H1 (cell line): ENCODE measurements around the gene LEO1. TPM values are rescaled to one million over a fixed set of nuclear protein-coding genes. Genes with fewer than 3 reads are reported as not detected.
A peak's percentile ranks its signal among the peaks of the same experiment; 100 is the strongest.

ENCODE experiments used
- CTCF ChIA-PET: fragments of 300-600 bp; sonication (Branson Sonifier 250); formaldehyde crosslinking; loops from one replicate; lab custom pipeline; 2021; ENCODE audit not compliant: partially characterized antibody; lab: Charles Lee
- POLR2A ChIA-PET: fragments of 300-600 bp; sonication (Branson Sonifier 250); formaldehyde crosslinking; loops from one replicate; lab custom pipeline; 2021; ENCODE audit warnings: inconsistent platforms; ENCODE audit not compliant: partially characterized antibody; lab: Charles Lee
- DNase-seq, 2 experiments: peaks; one replicate each; pipeline versions ENCODE4 v3.0.0 to v3.0.0-alpha.2; 2010 to 2022; ENCODE audit warnings: low spot score in 2 of 2, low read depth in 1 of 2, mixed read lengths in 1 of 2
- FAIRE-seq: peaks from 2 replicates; lab custom pipeline; 2011; peaks lifted over from hg19 to GRCh38; lab: Jason Lieb, UNC
- H2AFZ ChIP-seq: 2 replicates; pipeline ENCODE4 v1.8.1; 2012; ENCODE audit warnings: low read length, inconsistent platforms
- H2AK5ac ChIP-seq: 2 replicates; pipeline ENCODE4 v1.6.1; 2013; ENCODE audit warnings: low read depth, low read length
- H2BK120ac ChIP-seq: replicated peaks from 2 replicates; pipeline ENCODE3; 2013; ENCODE audit warnings: low read depth, low read length, inconsistent platforms
- H2BK12ac ChIP-seq: 2 replicates; pipeline ENCODE4 v1.6.1; 2013; ENCODE audit warnings: low read depth, low read length
- H2BK15ac ChIP-seq: 2 replicates; pipeline ENCODE4 v1.6.1; 2013; ENCODE audit warnings: low read length
- H2BK20ac ChIP-seq: 2 replicates; pipeline ENCODE4 v1.6.1; 2013; ENCODE audit warnings: low read length
- H2BK5ac ChIP-seq: 2 replicates; pipeline ENCODE4 v1.6.1; 2013; ENCODE audit warnings: low read depth, low read length
- H3K14ac ChIP-seq: 2 replicates; pipeline ENCODE4 v1.6.1; 2013; ENCODE audit warnings: inconsistent platforms; ENCODE audit not compliant: insufficient read length
- H3K18ac ChIP-seq: 2 replicates; pipeline ENCODE4 v1.6.1; 2013; ENCODE audit warnings: low read length; ENCODE audit errors: extremely low read depth
- H3K23ac ChIP-seq: 2 replicates; pipeline ENCODE4 v1.6.1; 2013; ENCODE audit warnings: inconsistent platforms; ENCODE audit not compliant: insufficient read length
- H3K23me2 ChIP-seq: 2 replicates; pipeline ENCODE4 v1.6.1; 2013; ENCODE audit warnings: low read depth, low read length
- H3K27ac ChIP-seq: 2 replicates; pipeline ENCODE4 v1.6.1; 2011; ENCODE audit warnings: low read depth, low read length, inconsistent platforms
- H3K27me3 ChIP-seq, 4 experiments: replicated peaks in 1 of 4; 1 replicate in 1 of 4; 2 replicates in 3 of 4; pipeline versions ENCODE4 v1.6.1 to v1.8.1; 2011 to 2013; ENCODE audit warnings: low read length in 3 of 4, mild to moderate bottlenecking in 3 of 4, inconsistent platforms in 2 of 4, mixed read lengths in 2 of 4, moderate library complexity in 1 of 4; ENCODE audit not compliant: control insufficient read depth in 3 of 4, insufficient read depth in 3 of 4; ENCODE audit errors: extremely low read depth in 1 of 4
- H3K36me3 ChIP-seq, 4 experiments: 2 replicates each; pipeline versions ENCODE4 v1.6.1 to v1.8.1; 2011 to 2013; ENCODE audit warnings: mild to moderate bottlenecking in 4 of 4, low read length in 3 of 4, moderate library complexity in 2 of 4, control low read depth in 1 of 4, inconsistent platforms in 1 of 4; ENCODE audit not compliant: insufficient read depth in 4 of 4, control insufficient read depth in 2 of 4
- H3K4ac ChIP-seq: replicated peaks from 2 replicates; pipeline ENCODE3; 2013; ENCODE audit warnings: low read length, low read depth, mixed read lengths, inconsistent platforms; ENCODE audit not compliant: insufficient read length
- H3K4me1 ChIP-seq, 4 experiments: replicated peaks in 1 of 4; 1 replicate in 1 of 4; 2 replicates in 3 of 4; pipeline versions ENCODE4 v1.6.1 to v1.8.1; 2011 to 2013; ENCODE audit warnings: low read length in 3 of 4, inconsistent platforms in 2 of 4, mixed read lengths in 1 of 4; ENCODE audit not compliant: insufficient read depth in 4 of 4, control insufficient read depth in 3 of 4
- H3K4me2 ChIP-seq, 2 experiments: 2 replicates each; pipeline versions ENCODE4 v1.6.1 to v1.8.1; 2011 to 2013; ENCODE audit warnings: low read depth in 2 of 2, low read length in 2 of 2, control low read depth in 1 of 2, inconsistent platforms in 1 of 2, mild to moderate bottlenecking in 1 of 2; ENCODE audit not compliant: insufficient read depth in 1 of 2
- H3K4me3 ChIP-seq, 4 experiments: fragments of 200-600, 300-600 bp in 1 of 4; sonication (generic), shearing (Covaris generic), sonication (Bioruptor Twin) in 1 of 4; 2 replicates each; pipeline versions ENCODE4 v1.5.1 to v1.8.1; 2011 to 2016; ENCODE audit warnings: low read length in 4 of 4, low read depth in 3 of 4, control low read depth in 2 of 4, inconsistent platforms in 2 of 4, mild to moderate bottlenecking in 2 of 4, mixed read lengths in 1 of 4, moderate library complexity in 1 of 4; ENCODE audit not compliant: insufficient read depth in 2 of 4; ENCODE audit errors: extremely low read depth in 1 of 4
- H3K56ac ChIP-seq: replicated peaks from 2 replicates; pipeline ENCODE3; 2013; ENCODE audit warnings: low read depth, mild to moderate bottlenecking, mixed read lengths, low read length, inconsistent platforms; ENCODE audit not compliant: insufficient read length
- H3K79me1 ChIP-seq: 2 replicates; pipeline ENCODE4 v1.6.1; 2013; ENCODE audit warnings: low read depth, low read length, control low read depth
- H3K79me2 ChIP-seq, 2 experiments: 2 replicates each; pipeline versions ENCODE4 v1.6.1 to v1.8.1; 2012 to 2013; ENCODE audit warnings: low read length in 2 of 2, mild to moderate bottlenecking in 2 of 2, inconsistent platforms in 1 of 2; ENCODE audit not compliant: insufficient read depth in 2 of 2, control insufficient read depth in 1 of 2
- H3K9ac ChIP-seq, 4 experiments: replicated peaks in 1 of 4; 1 replicate in 1 of 4; 2 replicates in 3 of 4; pipeline versions ENCODE4 v1.6.1 to v1.8.1; 2011 to 2013; ENCODE audit warnings: low read depth in 3 of 4, low read length in 3 of 4, control low read depth in 2 of 4, mild to moderate bottlenecking in 2 of 4, moderate library complexity in 2 of 4, inconsistent platforms in 1 of 4; ENCODE audit errors: extremely low read depth in 1 of 4
- H3K9me3 ChIP-seq, 2 experiments: 2 replicates each; pipeline versions ENCODE4 v1.6.1 to v1.8.1; 2012 to 2013; ENCODE audit warnings: mild to moderate bottlenecking in 2 of 2, moderate library complexity in 2 of 2, control low read depth in 1 of 2, inconsistent platforms in 1 of 2, low read depth in 1 of 2, low read length in 1 of 2, mixed read lengths in 1 of 2; ENCODE audit not compliant: insufficient read depth in 2 of 2
- H4K20me1 ChIP-seq, 2 experiments: replicated peaks in 1 of 2; 2 replicates each; pipeline versions ENCODE3 to v1.8.1; 2011 to 2013; ENCODE audit warnings: inconsistent platforms in 2 of 2, low read length in 2 of 2, mild to moderate bottlenecking in 1 of 2; ENCODE audit not compliant: insufficient read depth in 2 of 2, control insufficient read depth in 1 of 2
- H4K5ac ChIP-seq: 2 replicates; pipeline ENCODE4 v1.6.1; 2013; ENCODE audit warnings: low read length, low read depth, mixed read lengths, inconsistent platforms; ENCODE audit not compliant: insufficient read length
- H4K8ac ChIP-seq: 2 replicates; pipeline ENCODE4 v1.8.0; 2013; ENCODE audit warnings: mild to moderate bottlenecking, moderate library complexity, low read length, inconsistent platforms; ENCODE audit not compliant: insufficient read depth; ENCODE audit errors: extremely low read depth
- H4K91ac ChIP-seq: replicated peaks from 2 replicates; pipeline ENCODE3; 2013; ENCODE audit warnings: low read length, mixed read lengths, inconsistent platforms; ENCODE audit not compliant: insufficient read length
- ATF2 ChIP-seq: IDR thresholded peaks from 2 replicates; pipeline ENCODE4 v1.6.1; 2012; ENCODE audit warnings: low read length, inconsistent platforms
- ATF3 ChIP-seq: IDR thresholded peaks from 2 replicates; pipeline ENCODE4 v1.6.1; 2011; ENCODE audit warnings: low read depth, mild to moderate bottlenecking, low read length; ENCODE audit not compliant: insufficient read depth
- E2F6 ChIP-seq: IDR thresholded peaks from 2 replicates; pipeline ENCODE4 v1.6.1; 2012; ENCODE audit warnings: inconsistent platforms
- EGR1 ChIP-seq: IDR thresholded peaks from 2 replicates; pipeline ENCODE4 v1.6.1; 2011; ENCODE audit warnings: low read depth, low read length, borderline replicate concordance
- HDAC2 ChIP-seq, 2 experiments: fragments of 300-600 bp in 1 of 2; sonication (generic) in 1 of 2; IDR thresholded peaks; 2 replicates each; pipeline ENCODE4 v1.6.1; 2011 to 2012; ENCODE audit warnings: low read depth in 2 of 2, low read length in 2 of 2, mild to moderate bottlenecking in 2 of 2, moderate library complexity in 2 of 2, borderline replicate concordance in 1 of 2, inconsistent platforms in 1 of 2
- HDAC6 ChIP-seq: IDR thresholded peaks from one replicate; pipeline ENCODE4 v1.7.1; 2012; ENCODE audit warnings: low read depth, mild to moderate bottlenecking, inconsistent platforms, low read length, moderate library complexity
- TBP ChIP-seq: IDR thresholded peaks from 2 replicates; pipeline ENCODE4 v1.6.1; 2011; ENCODE audit warnings: low read depth, low read length, improper control_type of control experiment
- YY1 ChIP-seq: IDR thresholded peaks from 2 replicates; pipeline ENCODE4 v1.6.1; 2011; ENCODE audit warnings: low read depth, mild to moderate bottlenecking, low read length
- whole genome bisulfite sequencing, 2 experiments: shearing (Covaris generic) in 1 of 2; methylation state at CpG; one replicate each; pipeline versions ENCODE4 v1.1.6 to v1.1.7; 2013 to 2015; ENCODE audit warnings: low lambda C conversion rate in 2 of 2, mixed read lengths in 2 of 2, inconsistent platforms in 1 of 2, low coverage in 1 of 2, missing lambda C conversion rate in 1 of 2; ENCODE audit not compliant: insufficient replicate concordance in 2 of 2, insufficient coverage in 1 of 2, insufficient read length in 1 of 2; ENCODE audit errors: extremely low coverage in 1 of 2, missing lambda C conversion rate in 1 of 2; 5-methylcytosine and 5-hydroxymethylcytosine counted together
- polyA plus RNA-seq, 7 experiments: library from polyadenylated mRNA; depleted of rRNA in 3 of 7; stranded (reverse) in 5 of 7; unstranded in 2 of 7; fragments of >200 nt in 5 of 7; fragments of 200-250 nt in 2 of 7; gene quantifications; 1 replicate in 5 of 7; 2 replicates in 1 of 7; 4 replicates in 1 of 7; pipeline versions ENCODE4 v1.2.1 to v1.2.3, GENCODE V29; 2011 to 2013; ENCODE audit warnings: missing spikeins in 2 of 7, mixed read lengths in 2 of 7
- total RNA-seq: library from RNA; stranded (reverse); fragmentation: NEBNext Ultra II Directional; extraction: Animal tissue kit (Norgen Biotek cat#: 25700); gene quantifications from 2 replicates; pipeline ENCODE4 v1.2.1, GENCODE V29; 2021

The LEO1 gene
- total and polyA plus RNA-seq, 2 of the 8 experiments (the other 6 are each of a cell fraction or from before 2014, with no cell fraction given) = 1.6 to 27.4 TPM

- no peak overlapping the region for H2BK5ac ChIP-seq
- H4K20me1 ChIP-seq = peaks cover 0 to 1% of the 10 kb centered on the region in 2 experiments
- no peak overlapping the region for H2AK5ac ChIP-seq
- FAIRE-seq = no peak
- no peaks in the 10 kb centered on the region for H3K23me2 ChIP-seq
- no peak overlapping the region for H2BK20ac ChIP-seq
- no peak overlapping the region for H4K5ac ChIP-seq
- no peak overlapping the region for H3K27ac ChIP-seq
- H4K8ac ChIP-seq = no peak overlapping the region
- no peak overlapping the region for H3K4me2 ChIP-seq
- DNase-seq = no peak
- H4K91ac ChIP-seq = no peak overlapping the region
- H3K18ac ChIP-seq = no peak overlapping the region
- H3K56ac ChIP-seq = no peak overlapping the region
- no peak overlapping the region for H3K14ac ChIP-seq
- peaks cover 0 to 5% (median 0%) of the 10 kb centered on the region in 4 experiments; a peak in 3 of 8 replicates for H3K36me3 ChIP-seq
- no peaks in the 10 kb centered on the region for H3K79me2 ChIP-seq
- CTCF ChIA-PET = interaction anchor here (0.6 to 1.8 kb wide), 18 partner anchors 8 to 285 kb away, joined by 3 to 12 read pairs (median 4); no protein-coding TSS in a partner anchor
- H2BK120ac ChIP-seq = no peak overlapping the region
- H3K9me3 ChIP-seq = no peaks in the 10 kb centered on the region
- H3K27me3 ChIP-seq = no peaks in the 10 kb centered on the region
- H2BK12ac ChIP-seq = no peak overlapping the region
- no peaks in the 10 kb centered on the region; the same call in 1 of the 2 replicates for H3K79me1 ChIP-seq
- no peak overlapping the region for H3K9ac ChIP-seq
- peak overlapping the region in 1 of 4 experiments; percentile 41; a peak in 2 of 8 replicates for H3K4me3 ChIP-seq
- H3K4ac ChIP-seq = no peak overlapping the region
- no peak overlapping the region for H2BK15ac ChIP-seq
- POLR2A ChIA-PET = interaction anchor here (0.7 to 2.8 kb wide), 4 partner anchors 10 to 78 kb away, joined by 3 to 9 read pairs (median 5); partner anchors contain the start of gene LEO1
- WGBS, 2 experiments = 85% methylated on average over 5 of the region's 5 CpGs; no CpG with 5 or more reads in 1 of the 2 experiments
- no peak overlapping the region for H2AFZ ChIP-seq
- peaks cover 0 to 4% (median 0%) of the 10 kb centered on the region in 4 experiments; a peak in 2 of 7 replicates for H3K4me1 ChIP-seq
- H3K23ac ChIP-seq = no peak overlapping the region
- no peak for TF ChIP-seq HDAC6
- TF ChIP-seq ATF2 = no peak
- no peak for TF ChIP-seq YY1
- no peak for TF ChIP-seq EGR1
- no peak for TF ChIP-seq ATF3
- no peak for TF ChIP-seq TBP
- TF ChIP-seq HDAC2 (IDR thresholded peaks at IDR 0.05; ENCODE audit: borderline replicate concordance in 1 of 2, low read depth in 2 of 2, low read length in 2 of 2) = no peak
- no peak for TF ChIP-seq E2F6
Observed at GRCh38 chr15:51935466-51936104, 36.0 kb downstream of the LEO1 start.
